Psoas muscle (tissue), 8 donors: ENCODE measurements around the gene CAMK2A. TPM values are rescaled to one million over a fixed set of nuclear protein-coding genes. Genes with fewer than 3 reads are reported as not detected.

Source experiments
- ATAC-seq, 4 donors: fragments of 200-7000 bp; cut with Tn5 transposase; one replicate each; pipeline ENCODE4 v1.9.1; 2020; ENCODE audit warnings: moderate library complexity in 3 of 4, mild to moderate bottlenecking in 2 of 4
- DNase-seq, 2 donors: peaks; one replicate each; pipeline ENCODE4 v3.0.0-alpha.2; 2020
- H3K27ac ChIP-seq: fragments of 200-600 bp; one replicate; pipeline ENCODE4 v1.8.0; 2022
- H3K27me3 ChIP-seq, 3 donors: fragments of 200-600 bp in 1 of 3; one replicate each; pipeline versions ENCODE4 v1.6.1 to v1.8.0; 2013 to 2022; ENCODE audit warnings: low read length in 2 of 3, mild to moderate bottlenecking in 2 of 3, moderate library complexity in 1 of 3; ENCODE audit not compliant: insufficient read depth in 3 of 3
- H3K36me3 ChIP-seq, 2 donors: fragments of 200-600 bp in 1 of 2; one replicate each; pipeline versions ENCODE4 v1.6.1 to v1.8.0; 2013 to 2022; ENCODE audit warnings: low read depth in 1 of 2, mild to moderate bottlenecking in 1 of 2, moderate library complexity in 1 of 2; ENCODE audit not compliant: insufficient read depth in 1 of 2
- H3K4me1 ChIP-seq: fragments of 200-600 bp; one replicate; pipeline ENCODE4 v1.8.0; 2022
- H3K4me3 ChIP-seq: fragments of 200-600 bp; one replicate; pipeline ENCODE4 v1.8.0; 2022; ENCODE audit warnings: mild to moderate bottlenecking
- H3K9me3 ChIP-seq: fragments of 200-600 bp; one replicate; pipeline ENCODE4 v1.8.0; 2022
- CTCF ChIP-seq: fragments of 200-600 bp; IDR thresholded peaks from one replicate; pipeline ENCODE4 v1.8.0; 2022; ENCODE audit warnings: antibody characterized with exemption
- WGBS, 3 donors: extraction: QIAGEN DNeasy Blood & Tissue Kit; methylation state at CpG; one replicate each; pipeline versions ENCODE4 v1.1.6 to v1.1.7; 2013; 5-methylcytosine and 5-hydroxymethylcytosine counted together
- intact Hi-C, 2 donors: fragments of 100-400 bp; cut with DNase I; formaldehyde crosslinking; loops; one replicate each; pipeline versions ENCODE4 v1.11.0 to v1.14.2; 2022
- polyA plus RNA-seq, 3 donors: library from polyadenylated mRNA; stranded (reverse); fragments of 200-250 nt; gene quantifications; one replicate each; pipeline ENCODE4 v1.2.3, GENCODE V29; 2013
- total RNA-seq, 4 donors: library from RNA; stranded (reverse); fragmentation: NEBNext Ultra II Directional in 2 of 4; extraction: Animal tissue kit (Norgen Biotek cat#: 25700) in 2 of 4; gene quantifications; one replicate each; pipeline versions ENCODE4 v1.2.1 to v1.2.4, GENCODE V29; 2021 to 2023
- donor health status: healthy with polysubstance abuse.
- donor health status: DM: no; HTN: no; CAD: no; lungs with moderate emphysema.
- donor health status: Bipolar disorder and iron deficiency.
- donor health status: healthy.
- donor health status: DM: yes; HTN: yes; CAD: no.
- donor health status: DM: no; HTN: no; CAD: no.
- donor health status: DM: no; HTN: no; CAD: no.
- donor health status: DM: yes; HTN: yes; CAD: no.

Gene CAMK2A
- total and polyA plus RNA-seq, 7 donors, result 8.1 to 118 (median 45.3) TPM

GRCh38 chr5:150188146-150188842, 101.3 kb downstream of the CAMK2A start:
- TF ChIP-seq CTCF, result no peak
- Histone ChIP-seq H3K27me3 (peaks cover 0 to 7% (median 0%) of the 10 kb centered on the region in 3 donors), H3K36me3 (no peaks in the 10 kb centered on the region), H3K4me1 (peaks cover 14% of the 10 kb centered on the region), H3K27ac (peak overlapping the region; percentile 58), H3K9me3 (no peaks in the 10 kb centered on the region), H3K4me3 (no peak overlapping the region)
- DNase-seq, result no peak
- ATAC-seq, result peak; percentile 57 to 93 (median 88)
- WGBS, 3 donors, result 20 to 35% (median 21%) methylated on average over 3 of the region's 3 CpGs
- intact Hi-C loops, result no loop called here

GRCh38 chr5:150186897-150187296, 102.7 kb downstream of the CAMK2A start:
- ATAC-seq, result no peak
- no peaks in the 10 kb centered on the region for H3K9me3 ChIP-seq
- H3K4me1 ChIP-seq, result peaks cover 20% of the 10 kb centered on the region
- DNase-seq, result no peak
- H3K27me3 ChIP-seq, result peaks cover 0 to 7% (median 0%) of the 10 kb centered on the region in 3 donors
- 50 to 69% (median 54%) methylated on average over 4 of the region's 4 CpGs for WGBS, 3 donors
- TF ChIP-seq CTCF, result no peak
- no peak overlapping the region for H3K4me3 ChIP-seq
- no peaks in the 10 kb centered on the region for H3K36me3 ChIP-seq
- no peak overlapping the region for H3K27ac ChIP-seq
- intact Hi-C loops, result no loop called here

GRCh38 chr5:150186137-150186536, 103.4 kb downstream of the CAMK2A start:
- DNase-seq, result no peak
- Histone ChIP-seq H3K4me1 (peaks cover 28% of the 10 kb centered on the region), H3K9me3 (no peaks in the 10 kb centered on the region), H3K27ac (no peak overlapping the region), H3K27me3 (peaks cover 0 to 7% (median 0%) of the 10 kb centered on the region in 3 donors), H3K4me3 (no peak overlapping the region), H3K36me3 (no peaks in the 10 kb centered on the region)
- TF ChIP-seq CTCF, result no peak
- intact Hi-C loops, result no loop called here
- 94 to 97% (median 95%) methylated on average over 8 of the region's 8 CpGs for WGBS, 3 donors
- ATAC-seq, result no peak

GRCh38 chr5:150184990-150185912, 104.3 kb downstream of the CAMK2A start:
- Histone ChIP-seq H3K4me3 (no peak overlapping the region), H3K9me3 (no peaks in the 10 kb centered on the region), H3K27ac (no peak overlapping the region), H3K27me3 (peaks cover 0 to 3% (median 0%) of the 10 kb centered on the region in 3 donors), H3K36me3 (no peaks in the 10 kb centered on the region), H3K4me1 (peaks cover 35% of the 10 kb centered on the region)
- DNase-seq, result no peak
- intact Hi-C loops, result no loop called here
- whole genome bisulfite sequencing, 3 donors, result 74 to 89% (median 83%) methylated on average over 12 of the region's 12 CpGs
- no peak for TF ChIP-seq CTCF
- no peak for ATAC-seq
